DOHH2 (cell line): ENCODE data around the gene KLK8.

ENCODE experiments used
- H3F3A ChIP-seq: fragments of 200-600 bp; sonication (generic), shearing (Covaris generic); 2 replicates; pipeline ENCODE4 v1.6.0; 2016; ENCODE audit warnings: antibody characterized with exemption, mild to moderate bottlenecking; ENCODE audit not compliant: control insufficient read depth, insufficient read depth
- H3K27ac ChIP-seq: fragments of 200-600 bp; sonication (generic); 2 replicates; pipeline ENCODE4 v1.5.1; 2014; ENCODE audit warnings: low read depth, mild to moderate bottlenecking, low read length, moderate library complexity
- H3K27me3 ChIP-seq: fragments of 200-600 bp; sonication (generic); 2 replicates; pipeline ENCODE4 v1.6.1; 2014; ENCODE audit warnings: mild to moderate bottlenecking, low read length, mixed read lengths; ENCODE audit not compliant: control insufficient read depth
- H3K36me3 ChIP-seq: fragments of 200-600 bp; sonication (generic); 2 replicates; pipeline ENCODE4 v1.6.1; 2014; ENCODE audit warnings: mild to moderate bottlenecking, low read length, moderate library complexity, mixed read lengths; ENCODE audit not compliant: control insufficient read depth
- H3K4me1 ChIP-seq: fragments of 200-600 bp; sonication (generic); 2 replicates; pipeline ENCODE4 v1.6.1; 2014; ENCODE audit warnings: mild to moderate bottlenecking, low read length, mixed read lengths; ENCODE audit not compliant: control insufficient read depth
- H3K4me2 ChIP-seq: fragments of 200-600 bp; sonication (generic); 2 replicates; pipeline ENCODE4 v1.6.0; 2014; ENCODE audit warnings: mild to moderate bottlenecking, low read length, moderate library complexity
- H3K4me3 ChIP-seq: fragments of 200-600 bp; sonication (generic); 2 replicates; pipeline ENCODE4 v1.5.1; 2014; ENCODE audit warnings: mild to moderate bottlenecking, low read length, mixed read lengths
- H3K79me2 ChIP-seq: fragments of 200-600 bp; sonication (generic); 2 replicates; pipeline ENCODE4 v1.6.1; 2014; ENCODE audit warnings: mild to moderate bottlenecking, low read length, mixed read lengths; ENCODE audit not compliant: control insufficient read depth
- H3K9me2 ChIP-seq: fragments of 200-600 bp; sonication (generic); replicated peaks from 2 replicates; pipeline ENCODE4 v1.6.1; 2014; ENCODE audit warnings: mild to moderate bottlenecking, low read length, mixed read lengths; ENCODE audit not compliant: control insufficient read depth
- H3K9me3 ChIP-seq: fragments of 200-600 bp; sonication (generic); 2 replicates; pipeline ENCODE4 v1.6.1; 2014; ENCODE audit warnings: antibody characterized with exemption, low read length, mixed read lengths; ENCODE audit not compliant: control insufficient read depth, insufficient read depth
- H4K20me1 ChIP-seq: fragments of 200-600 bp; sonication (generic); 2 replicates; pipeline ENCODE4 v1.6.0; 2014; ENCODE audit warnings: low read depth, mild to moderate bottlenecking, antibody characterized with exemption, low read length, moderate library complexity; ENCODE audit not compliant: control insufficient read depth, insufficient read depth
- CTCF ChIP-seq: fragments of 200-600 bp; sonication (generic); IDR thresholded peaks from one replicate; pipeline ENCODE4 v1.5.1; 2014; ENCODE audit warnings: antibody characterized with exemption, mild to moderate bottlenecking, low read depth, low read length; ENCODE audit not compliant: poor library complexity, severe bottlenecking
- EZH2phosphoT487 ChIP-seq: fragments of 200-600 bp; sonication (generic); IDR thresholded peaks from 2 replicates; pipeline ENCODE4 v1.6.1; 2017; ENCODE audit warnings: borderline replicate concordance, mild to moderate bottlenecking, antibody characterized with exemption, low read length, moderate library complexity, mixed read lengths

The KLK8 gene

GRCh38 chr19:51006406-51006805, 5.0 kb upstream of the KLK8 start:
- H3F3A ChIP-seq, result no peaks in the 10 kb centered on the region
- H3K27ac ChIP-seq, result no peak overlapping the region

GRCh38 chr19:51005248-51005647, 3.8 kb upstream of the KLK8 start:
- TF ChIP-seq EZH2phosphoT487 (no peak), CTCF (no peak)
- no peaks in the 10 kb centered on the region for H3F3A ChIP-seq
- no peaks in the 10 kb centered on the region for H3K27me3 ChIP-seq
- no peaks in the 10 kb centered on the region for H3K36me3 ChIP-seq
- H3K9me2 ChIP-seq, result no peaks in the 10 kb centered on the region
- no peak overlapping the region for H3K27ac ChIP-seq
- no peaks in the 10 kb centered on the region for H3K4me1 ChIP-seq
- no peak overlapping the region for H3K4me2 ChIP-seq
- no peaks in the 10 kb centered on the region for H3K79me2 ChIP-seq
- H4K20me1 ChIP-seq, result no peaks in the 10 kb centered on the region
- H3K4me3 ChIP-seq, result no peak overlapping the region
- no peaks in the 10 kb centered on the region for H3K9me3 ChIP-seq

More at GRCh38 chr19:51006406-51006805, 5.0 kb upstream of the KLK8 start:
- Histone ChIP-seq H3K36me3 (no peaks in the 10 kb centered on the region), H3K79me2 (no peaks in the 10 kb centered on the region), H3K9me3 (no peaks in the 10 kb centered on the region), H3K4me2 (no peak overlapping the region), H3K9me2 (no peaks in the 10 kb centered on the region), H4K20me1 (no peaks in the 10 kb centered on the region), H3K4me3 (no peak overlapping the region), H3K4me1 (no peaks in the 10 kb centered on the region), H3K27me3 (no peaks in the 10 kb centered on the region)
- TF ChIP-seq EZH2phosphoT487 (no peak), CTCF (no peak)

- no peaks in the 10 kb centered on the region for H3F3A ChIP-seq
- H3K4me2 ChIP-seq, result no peak overlapping the region
- no peak for TF ChIP-seq EZH2phosphoT487
- no peak for TF ChIP-seq CTCF
Observed at GRCh38 chr19:51003316-51003715, 1.9 kb upstream of the KLK8 start.

More at GRCh38 chr19:51003316-51003715, 1.9 kb upstream of the KLK8 start:
- Histone ChIP-seq H3K79me2 (no peaks in the 10 kb centered on the region), H3K9me2 (no peaks in the 10 kb centered on the region), H3K4me3 (no peak overlapping the region), H3K27me3 (no peaks in the 10 kb centered on the region), H3K9me3 (no peaks in the 10 kb centered on the region), H3K36me3 (no peaks in the 10 kb centered on the region), H4K20me1 (no peaks in the 10 kb centered on the region), H3K4me1 (no peaks in the 10 kb centered on the region), H3K27ac (no peak overlapping the region)
